ENCODE data around the gene SERPINB3. TPM values are rescaled to one million over a fixed set of nuclear protein-coding genes. Genes with fewer than 3 reads are reported as not detected.
"Not testable (repeated sequence)": the region's sequence is repeated elsewhere in the genome, so short reads cannot be mapped to it uniquely, and the experiment has no call there.

SERPINB3 gene
- total RNA-seq, 2 experiments from 2014 or later, result not detected

- H3K4me3 Mint-ChIP-seq, result no peak overlapping the region
- no peaks in the 10 kb centered on the region for H3K4me1 Mint-ChIP-seq (ENCODE audit: low read depth)
- ATAC-seq (no peak), DNase-seq (no peak)
- H3K27me3 Mint-ChIP-seq, result no peaks in the 10 kb centered on the region
- ChIA-PET POLR2A (no interaction called here), CTCF (no interaction called here)
- H3K27ac Mint-ChIP-seq, result no peak overlapping the region
- H3K9me3 Mint-ChIP-seq, result no peaks in the 10 kb centered on the region
- H3K36me3 Mint-ChIP-seq (ENCODE audit: low read depth), result no peaks in the 10 kb centered on the region
- no peak for TF ChIP-seq CTCF (IDR thresholded peaks at IDR 0.05)
- intact Hi-C loops (cut with micrococcal nuclease), result no loop called here
Observed at GRCh38 chr18:63646936-63647335, 14.8 kb downstream of the SERPINB3 start.

- H3K4me1 Mint-ChIP-seq (ENCODE audit: low read depth); H3K4me3 Mint-ChIP-seq; ATAC-seq; H3K36me3 Mint-ChIP-seq (ENCODE audit: low read depth); H3K9me3 Mint-ChIP-seq; H3K27ac Mint-ChIP-seq; DNase-seq; H3K27me3 Mint-ChIP-seq; CTCF ChIA-PET; POLR2A ChIA-PET; intact Hi-C loops (cut with micrococcal nuclease): not testable (repeated sequence)
Observed at GRCh38 chr18:63644694-63645093, 17.0 kb downstream of the SERPINB3 start.

- DNase-seq; CTCF ChIA-PET; H3K9me3 Mint-ChIP-seq; POLR2A ChIA-PET; H3K27ac Mint-ChIP-seq; intact Hi-C loops (cut with micrococcal nuclease); H3K4me1 Mint-ChIP-seq (ENCODE audit: low read depth); H3K36me3 Mint-ChIP-seq (ENCODE audit: low read depth); H3K27me3 Mint-ChIP-seq; ATAC-seq; H3K4me3 Mint-ChIP-seq: not testable (repeated sequence)
Observed at GRCh38 chr18:63644142-63644541, 17.6 kb downstream of the SERPINB3 start, which contains the start of gene SERPINB4. Gene SERPINB4, minus strand, starts transcription at chr18:63644256. Its CDS starts 679 bp downstream, at chr18:63643577.

GRCh38 chr18:63642668-63643356, 18.9 kb downstream of the SERPINB3 start:
- ATAC-seq; H3K4me1 Mint-ChIP-seq (ENCODE audit: low read depth); DNase-seq; H3K9me3 Mint-ChIP-seq; H3K4me3 Mint-ChIP-seq; intact Hi-C loops (cut with micrococcal nuclease); H3K36me3 Mint-ChIP-seq (ENCODE audit: low read depth); H3K27ac Mint-ChIP-seq; POLR2A ChIA-PET; CTCF ChIA-PET; H3K27me3 Mint-ChIP-seq: not testable (repeated sequence)

GRCh38 chr18:63641157-63641680, 20.5 kb downstream of the SERPINB3 start:
- H3K9me3 Mint-ChIP-seq; POLR2A ChIA-PET; ATAC-seq; DNase-seq; CTCF ChIA-PET; H3K4me3 Mint-ChIP-seq; H3K36me3 Mint-ChIP-seq (ENCODE audit: low read depth); intact Hi-C loops (cut with micrococcal nuclease); H3K4me1 Mint-ChIP-seq (ENCODE audit: low read depth); H3K27me3 Mint-ChIP-seq; H3K27ac Mint-ChIP-seq: not testable (repeated sequence)

- ATAC-seq (no peak), DNase-seq (no peak)
- no peaks in the 10 kb centered on the region for H3K36me3 Mint-ChIP-seq (ENCODE audit: low read depth)
- H3K9me3 Mint-ChIP-seq, result no peaks in the 10 kb centered on the region
- H3K4me3 Mint-ChIP-seq, result no peak overlapping the region
- H3K27me3 Mint-ChIP-seq, result no peaks in the 10 kb centered on the region
- H3K4me1 Mint-ChIP-seq (ENCODE audit: low read depth), result no peaks in the 10 kb centered on the region
- no peak for TF ChIP-seq CTCF (IDR thresholded peaks at IDR 0.05)
- ChIA-PET POLR2A (no interaction called here), CTCF (no interaction called here)
- H3K27ac Mint-ChIP-seq, result no peak overlapping the region
- intact Hi-C loops (cut with micrococcal nuclease), result no loop called here
Observed at GRCh38 chr18:63637703-63638102, 24.0 kb downstream of the SERPINB3 start.

- no peak for DNase-seq
- peaks cover 1% of the 10 kb centered on the region for H3K36me3 Mint-ChIP-seq (ENCODE audit: low read depth)
- no peaks in the 10 kb centered on the region for H3K27me3 Mint-ChIP-seq
- CTCF ChIA-PET, result no interaction called here
- H3K27ac Mint-ChIP-seq, result no peak overlapping the region
- H3K9me3 Mint-ChIP-seq, result peaks cover 19% of the 10 kb centered on the region
- H3K4me1 Mint-ChIP-seq (ENCODE audit: low read depth), result no peaks in the 10 kb centered on the region
- no peak for TF ChIP-seq CTCF (IDR thresholded peaks at IDR 0.05)
- H3K4me3 Mint-ChIP-seq, result no peak overlapping the region
- no peak for ATAC-seq
- POLR2A ChIA-PET, result no interaction called here
- intact Hi-C loops (cut with micrococcal nuclease), result no loop called here
Observed at GRCh38 chr18:63627819-63628218, 33.9 kb downstream of the SERPINB3 start.
